ENCODE measurements around the gene NOS1.

DNA sequence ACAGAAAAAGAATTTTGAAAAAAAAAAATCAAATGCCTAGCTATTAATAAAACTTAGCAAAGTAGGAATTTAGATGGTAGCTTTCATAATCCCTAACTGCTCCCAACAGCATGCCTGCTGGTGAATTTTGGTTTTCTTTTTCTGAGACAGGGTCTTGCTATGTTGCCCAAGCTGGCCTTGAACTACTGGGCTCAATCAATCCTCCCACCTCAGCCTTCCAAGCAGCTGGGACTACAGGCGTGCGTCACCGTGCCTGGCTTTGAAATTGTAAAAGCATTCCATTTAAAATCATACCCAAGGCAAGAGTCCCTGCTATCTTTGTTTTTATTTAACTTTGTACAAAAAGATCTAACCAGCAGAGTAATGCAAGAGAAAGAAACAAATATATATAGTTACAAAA is 191.9 kb downstream of the NOS1 start:
- no peak for TF ChIP-seq CTCF (conservative IDR thresholded peaks at IDR 0.05 in 1 of 2, IDR thresholded peaks at IDR 0.05 in 1 of 2; ENCODE audit: extremely low read depth in 1 of 2, insufficient read depth in 1 of 2, low read depth in 1 of 2, low read length in 2 of 2)
- TF ChIP-seq EZH2 (IDR thresholded peaks at IDR 0.05; ENCODE audit: borderline replicate concordance, low read length), result no peak
